Liver (tissue), 9 donors: ENCODE results near the gene TLE3. TPM values are rescaled to one million over a fixed set of nuclear protein-coding genes. Genes with fewer than 3 reads are reported as not detected.

Experiments
- DNase-seq: peaks from one replicate; pipeline ENCODE4 v3.0.0-alpha.2; 2017; ENCODE audit warnings: low spot score
- H3K27ac ChIP-seq, 2 donors: one replicate each; pipeline ENCODE4 v1.7.0; 2013; ENCODE audit warnings: inconsistent platforms in 2 of 2, low read length in 2 of 2, control low read depth in 1 of 2, low read depth in 1 of 2, mild to moderate bottlenecking in 1 of 2
- H3K27me3 ChIP-seq, 4 donors: one replicate each; pipeline versions ENCODE4 v1.6.1 to v1.7.0; 2013; ENCODE audit warnings: low read length in 3 of 4, inconsistent platforms in 1 of 4, mild to moderate bottlenecking in 1 of 4, moderate library complexity in 1 of 4; ENCODE audit not compliant: control insufficient read depth in 4 of 4, insufficient read depth in 4 of 4
- H3K36me3 ChIP-seq, 4 donors: one replicate each; pipeline versions ENCODE4 v1.6.1 to v1.7.0; 2013; ENCODE audit warnings: low read length in 3 of 4, mild to moderate bottlenecking in 3 of 4, low read depth in 1 of 4, moderate library complexity in 1 of 4; ENCODE audit not compliant: control insufficient read depth in 4 of 4, insufficient read depth in 3 of 4
- H3K4me1 ChIP-seq, 4 donors: one replicate each; pipeline versions ENCODE4 v1.6.1 to v1.7.0; 2013; ENCODE audit warnings: low read length in 3 of 4, mild to moderate bottlenecking in 3 of 4, moderate library complexity in 1 of 4; ENCODE audit not compliant: control insufficient read depth in 4 of 4, insufficient read depth in 4 of 4
- H3K4me3 ChIP-seq, 3 donors: one replicate each; pipeline versions ENCODE4 v1.6.1 to v1.7.0; 2013; ENCODE audit warnings: low read length in 3 of 3, control low read depth in 1 of 3, low read depth in 1 of 3, mild to moderate bottlenecking in 1 of 3
- H3K9ac ChIP-seq, 2 donors: one replicate each; pipeline ENCODE4 v1.7.0; 2013; ENCODE audit warnings: low read length in 2 of 2, mild to moderate bottlenecking in 2 of 2, moderate library complexity in 2 of 2, control low read depth in 1 of 2, low read depth in 1 of 2
- H3K9me3 ChIP-seq, 4 donors: one replicate each; pipeline versions ENCODE4 v1.6.1 to v1.7.0; 2013; ENCODE audit warnings: low read length in 3 of 4; ENCODE audit not compliant: control insufficient read depth in 4 of 4
- EGR1 ChIP-seq, 2 donors: IDR thresholded peaks; 2 replicates each; pipeline ENCODE4 v1.6.1; 2016 to 2018; ENCODE audit warnings: antibody characterized with exemption in 2 of 2, low read depth in 2 of 2
- FOXA1 ChIP-seq: IDR thresholded peaks from 2 replicates; pipeline ENCODE4 v1.6.1; 2016; ENCODE audit warnings: antibody characterized with exemption
- FOXA2 ChIP-seq: IDR thresholded peaks from 2 replicates; pipeline ENCODE4 v1.6.1; 2016; ENCODE audit warnings: antibody characterized with exemption
- GABPA ChIP-seq, 2 donors: IDR thresholded peaks in 1 of 2; conservative IDR thresholded peaks in 1 of 2; 2 replicates each; pipeline ENCODE4 v1.6.1; 2016; ENCODE audit warnings: antibody characterized with exemption in 2 of 2, mild to moderate bottlenecking in 1 of 2, moderate library complexity in 1 of 2
- HNF4A ChIP-seq, 2 donors: conservative IDR thresholded peaks; 2 replicates each; pipeline ENCODE4 v1.6.1; 2016; ENCODE audit warnings: antibody characterized with exemption in 2 of 2, mild to moderate bottlenecking in 2 of 2
- HNF4G ChIP-seq: IDR thresholded peaks from 2 replicates; pipeline ENCODE4 v1.6.1; 2016; ENCODE audit warnings: antibody characterized with exemption
- NR2F2 ChIP-seq: IDR thresholded peaks from 2 replicates; pipeline ENCODE4 v1.6.1; 2016; ENCODE audit warnings: antibody characterized with exemption
- RAD21 ChIP-seq, 2 donors: IDR thresholded peaks; 2 replicates each; pipeline ENCODE4 v1.6.1; 2016; ENCODE audit warnings: antibody characterized with exemption in 2 of 2, mild to moderate bottlenecking in 2 of 2
- RXRA ChIP-seq, 2 donors: IDR thresholded peaks; 2 replicates each; pipeline ENCODE4 v1.6.1; 2017 to 2018; ENCODE audit warnings: antibody characterized with exemption in 2 of 2, mild to moderate bottlenecking in 1 of 2
- SP1 ChIP-seq: IDR thresholded peaks from 2 replicates; pipeline ENCODE4 v1.6.1; 2018; ENCODE audit warnings: antibody characterized with exemption, mild to moderate bottlenecking
- TAF1 ChIP-seq: conservative IDR thresholded peaks from 2 replicates; pipeline ENCODE4 v1.6.1; 2016; ENCODE audit warnings: antibody characterized with exemption, mild to moderate bottlenecking
- YY1 ChIP-seq: IDR thresholded peaks from 2 replicates; pipeline ENCODE4 v1.6.1; 2016; ENCODE audit warnings: antibody characterized with exemption, mild to moderate bottlenecking
- WGBS: extraction: QIAGEN DNeasy Blood & Tissue Kit; methylation state at CpG from one replicate; pipeline ENCODE4 v1.1.7; 2013; 5-methylcytosine and 5-hydroxymethylcytosine counted together
- polyA plus RNA-seq, 2 donors: library from polyadenylated mRNA; stranded (reverse) in 1 of 2; unstranded in 1 of 2; fragments of 200-250 nt in 1 of 2; fragments of >200 nt in 1 of 2; fragmentation: Nextera tagmentation in 1 of 2; extraction: Ambion mirVana in 1 of 2; gene quantifications; one replicate each; pipeline versions ENCODE4 v1.2.1 to v1.2.3, GENCODE V29; 2013 to 2015
- total RNA-seq, 2 donors: library from RNA; depleted of rRNA; stranded (reverse); fragments of >200 nt; gene quantifications; one replicate each; pipeline ENCODE4 v1.2.3, GENCODE V29; 2014
- TF ChIP-seq, protein P1 (sequence below): IDR thresholded peaks from 2 replicates; pipeline ENCODE4 v1.6.1; 2016; ENCODE audit warnings: antibody characterized with exemption, mild to moderate bottlenecking
- TF ChIP-seq, protein P2 (sequence below): fragments of 150-350 bp; IDR thresholded peaks from 2 replicates; pipeline ENCODE4 v1.5.1; 2017; ENCODE audit warnings: improper control_type of control experiment, low read depth, low read length; ENCODE audit not compliant: missing input control
- TF ChIP-seq, protein P3 (sequence below): IDR thresholded peaks from 2 replicates; pipeline ENCODE4 v1.6.1; 2016; ENCODE audit warnings: antibody characterized with exemption
- TF ChIP-seq, protein P4 (sequence below): IDR thresholded peaks from 2 replicates; pipeline ENCODE4 v1.6.1; 2016; ENCODE audit warnings: antibody characterized with exemption
- TF ChIP-seq, protein P5 (sequence below): IDR thresholded peaks from 2 replicates; pipeline ENCODE4 v1.6.1; 2016; ENCODE audit warnings: antibody characterized with exemption
- donor health status: healthy.
- donor health status: healthy.
- donor health status: healthy.
- donor health status: healthy.
- donor health status: healthy.

Gene TLE3
- total and polyA plus RNA-seq, 4 donors = 1.2 to 13.7 (median 8.5) TPM

DNA sequence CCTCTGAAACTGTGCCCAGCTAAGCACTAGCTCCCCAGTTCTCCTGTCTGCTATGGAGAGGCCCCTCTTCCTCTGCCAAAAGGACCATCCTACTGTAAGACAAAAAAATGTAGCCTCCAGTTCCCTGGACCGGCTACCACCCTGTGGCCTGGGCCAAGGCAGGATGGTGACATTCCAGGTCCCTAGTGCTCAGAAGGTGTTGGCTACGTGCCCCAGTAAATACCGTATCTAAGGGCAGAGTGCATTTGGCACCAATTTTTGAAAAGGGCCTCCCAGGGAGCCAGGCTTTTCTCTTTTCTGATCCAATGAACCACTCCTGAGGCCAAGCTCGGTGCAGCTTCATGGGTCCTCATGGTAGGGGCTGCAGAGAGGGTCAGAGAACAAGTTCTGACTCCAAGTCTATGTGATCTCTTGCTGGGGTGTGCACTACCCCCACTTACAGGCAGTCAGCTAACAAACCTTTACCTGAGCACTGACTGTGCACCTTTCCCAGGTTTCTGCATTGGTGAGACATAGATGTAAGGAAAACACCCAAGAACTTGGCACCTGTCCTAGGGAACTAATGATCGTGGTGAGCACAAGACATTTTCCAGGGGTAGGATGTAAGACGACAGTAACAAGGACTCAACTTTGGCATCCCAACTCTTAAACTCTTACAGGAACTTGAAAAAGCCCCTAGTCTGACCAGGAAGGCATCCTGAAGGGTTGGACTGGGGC lies 32.6 kb downstream of the TLE3 start (continued):
- TF ChIP-seq, protein P1, sequence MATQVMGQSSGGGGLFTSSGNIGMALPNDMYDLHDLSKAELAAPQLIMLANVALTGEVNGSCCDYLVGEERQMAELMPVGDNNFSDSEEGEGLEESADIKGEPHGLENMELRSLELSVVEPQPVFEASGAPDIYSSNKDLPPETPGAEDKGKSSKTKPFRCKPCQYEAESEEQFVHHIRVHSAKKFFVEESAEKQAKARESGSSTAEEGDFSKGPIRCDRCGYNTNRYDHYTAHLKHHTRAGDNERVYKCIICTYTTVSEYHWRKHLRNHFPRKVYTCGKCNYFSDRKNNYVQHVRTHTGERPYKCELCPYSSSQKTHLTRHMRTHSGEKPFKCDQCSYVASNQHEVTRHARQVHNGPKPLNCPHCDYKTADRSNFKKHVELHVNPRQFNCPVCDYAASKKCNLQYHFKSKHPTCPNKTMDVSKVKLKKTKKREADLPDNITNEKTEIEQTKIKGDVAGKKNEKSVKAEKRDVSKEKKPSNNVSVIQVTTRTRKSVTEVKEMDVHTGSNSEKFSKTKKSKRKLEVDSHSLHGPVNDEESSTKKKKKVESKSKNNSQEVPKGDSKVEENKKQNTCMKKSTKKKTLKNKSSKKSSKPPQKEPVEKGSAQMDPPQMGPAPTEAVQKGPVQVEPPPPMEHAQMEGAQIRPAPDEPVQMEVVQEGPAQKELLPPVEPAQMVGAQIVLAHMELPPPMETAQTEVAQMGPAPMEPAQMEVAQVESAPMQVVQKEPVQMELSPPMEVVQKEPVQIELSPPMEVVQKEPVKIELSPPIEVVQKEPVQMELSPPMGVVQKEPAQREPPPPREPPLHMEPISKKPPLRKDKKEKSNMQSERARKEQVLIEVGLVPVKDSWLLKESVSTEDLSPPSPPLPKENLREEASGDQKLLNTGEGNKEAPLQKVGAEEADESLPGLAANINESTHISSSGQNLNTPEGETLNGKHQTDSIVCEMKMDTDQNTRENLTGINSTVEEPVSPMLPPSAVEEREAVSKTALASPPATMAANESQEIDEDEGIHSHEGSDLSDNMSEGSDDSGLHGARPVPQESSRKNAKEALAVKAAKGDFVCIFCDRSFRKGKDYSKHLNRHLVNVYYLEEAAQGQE = peak; percentile 41
- peak; percentile 78 to 89 for TF ChIP-seq RXRA (IDR thresholded peaks at IDR 0.05)

DNA sequence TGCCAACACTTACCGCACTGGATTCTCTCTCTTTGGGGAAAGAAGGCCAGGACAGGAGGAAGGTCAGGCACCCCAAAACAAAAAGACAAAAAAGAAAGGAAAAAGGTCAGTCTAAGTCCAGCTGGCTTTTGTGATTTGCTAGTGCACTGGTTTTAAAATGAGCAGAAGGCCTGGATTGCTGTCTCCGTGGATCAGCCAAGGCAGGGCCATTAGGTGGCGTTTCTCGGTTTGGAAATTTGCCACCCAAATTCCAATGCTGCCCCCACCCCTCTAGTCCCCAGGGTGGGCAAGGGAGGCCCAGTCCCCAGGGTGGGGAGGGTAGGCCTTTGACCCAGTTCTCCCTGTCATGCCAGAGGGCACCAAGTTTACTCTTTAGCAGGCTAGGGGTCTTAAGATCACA lies 33.3 kb downstream of the TLE3 start:
- no peak overlapping the region for H3K27ac ChIP-seq
- no peak overlapping the region for H3K4me3 ChIP-seq
- no peaks in the 10 kb centered on the region for H3K27me3 ChIP-seq
- TF ChIP-seq, protein P1 = no peak
- TF ChIP-seq FOXA2 (no peak), RXRA (IDR thresholded peaks at IDR 0.05) (no peak), HNF4G (no peak), HNF4A (conservative IDR thresholded peaks at IDR 0.05) (no peak)
- no peak overlapping the region for H3K9ac ChIP-seq
- no peak for DNase-seq
- 79% methylated on average over 4 of the region's 4 CpGs for WGBS
- H3K36me3 ChIP-seq = peaks cover 5 to 37% (median 16%) of the 10 kb centered on the region in 4 donors
- H3K4me1 ChIP-seq = peaks cover 2 to 27% (median 22%) of the 10 kb centered on the region in 4 donors
- no peaks in the 10 kb centered on the region for H3K9me3 ChIP-seq

DNA sequence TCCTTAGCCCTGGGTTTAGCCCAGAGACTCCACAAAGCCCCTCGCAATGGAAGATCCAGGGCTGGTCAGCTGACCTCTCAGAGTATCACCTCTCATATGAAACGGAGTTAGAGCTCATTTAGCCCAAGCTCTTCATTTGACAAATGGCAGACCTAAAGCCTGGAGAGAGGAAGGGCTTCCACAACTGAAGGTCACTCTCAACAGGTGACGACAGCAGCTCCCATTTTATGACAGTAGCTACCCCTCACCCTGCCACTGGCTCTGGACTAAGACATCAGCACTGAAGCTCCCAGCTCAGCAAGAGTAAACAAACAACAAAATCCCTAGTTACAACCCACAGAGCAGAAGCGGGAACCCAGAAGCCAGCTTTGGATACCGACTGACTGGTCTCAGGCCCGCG lies 33.7 kb downstream of the TLE3 start:
- no peaks in the 10 kb centered on the region for H3K9me3 ChIP-seq
- H3K9ac ChIP-seq = no peak overlapping the region
- no peaks in the 10 kb centered on the region for H3K27me3 ChIP-seq
- H3K4me1 ChIP-seq = peaks cover 2 to 22% (median 18%) of the 10 kb centered on the region in 4 donors
- no peak overlapping the region for H3K4me3 ChIP-seq
- no peak overlapping the region for H3K27ac ChIP-seq
- no peak for DNase-seq
- 88% methylated on average over 7 of the region's 7 CpGs for WGBS
- peaks cover 6 to 40% (median 18%) of the 10 kb centered on the region in 4 donors for H3K36me3 ChIP-seq
- TF ChIP-seq TAF1 = no peak
- no peak for TF ChIP-seq FOXA2
- TF ChIP-seq YY1 = no peak
- TF ChIP-seq, protein P2, sequence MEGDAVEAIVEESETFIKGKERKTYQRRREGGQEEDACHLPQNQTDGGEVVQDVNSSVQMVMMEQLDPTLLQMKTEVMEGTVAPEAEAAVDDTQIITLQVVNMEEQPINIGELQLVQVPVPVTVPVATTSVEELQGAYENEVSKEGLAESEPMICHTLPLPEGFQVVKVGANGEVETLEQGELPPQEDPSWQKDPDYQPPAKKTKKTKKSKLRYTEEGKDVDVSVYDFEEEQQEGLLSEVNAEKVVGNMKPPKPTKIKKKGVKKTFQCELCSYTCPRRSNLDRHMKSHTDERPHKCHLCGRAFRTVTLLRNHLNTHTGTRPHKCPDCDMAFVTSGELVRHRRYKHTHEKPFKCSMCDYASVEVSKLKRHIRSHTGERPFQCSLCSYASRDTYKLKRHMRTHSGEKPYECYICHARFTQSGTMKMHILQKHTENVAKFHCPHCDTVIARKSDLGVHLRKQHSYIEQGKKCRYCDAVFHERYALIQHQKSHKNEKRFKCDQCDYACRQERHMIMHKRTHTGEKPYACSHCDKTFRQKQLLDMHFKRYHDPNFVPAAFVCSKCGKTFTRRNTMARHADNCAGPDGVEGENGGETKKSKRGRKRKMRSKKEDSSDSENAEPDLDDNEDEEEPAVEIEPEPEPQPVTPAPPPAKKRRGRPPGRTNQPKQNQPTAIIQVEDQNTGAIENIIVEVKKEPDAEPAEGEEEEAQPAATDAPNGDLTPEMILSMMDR = no peak
- no peak for TF ChIP-seq FOXA1
- no peak for TF ChIP-seq NR2F2
- TF ChIP-seq GABPA (IDR thresholded peaks at IDR 0.05 in 1 of 2, conservative IDR thresholded peaks at IDR 0.05 in 1 of 2) = no peak
- TF ChIP-seq, protein P3, sequence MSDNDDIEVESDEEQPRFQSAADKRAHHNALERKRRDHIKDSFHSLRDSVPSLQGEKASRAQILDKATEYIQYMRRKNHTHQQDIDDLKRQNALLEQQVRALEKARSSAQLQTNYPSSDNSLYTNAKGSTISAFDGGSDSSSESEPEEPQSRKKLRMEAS = no peak
- no peak for TF ChIP-seq RXRA (IDR thresholded peaks at IDR 0.05)
- no peak for TF ChIP-seq HNF4G
- no peak for TF ChIP-seq EGR1 (IDR thresholded peaks at IDR 0.05; ENCODE audit: low read depth in 2 of 2)
- TF ChIP-seq SP1 = no peak
- TF ChIP-seq, protein P4, sequence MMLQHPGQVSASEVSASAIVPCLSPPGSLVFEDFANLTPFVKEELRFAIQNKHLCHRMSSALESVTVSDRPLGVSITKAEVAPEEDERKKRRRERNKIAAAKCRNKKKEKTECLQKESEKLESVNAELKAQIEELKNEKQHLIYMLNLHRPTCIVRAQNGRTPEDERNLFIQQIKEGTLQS = no peak
- TF ChIP-seq RAD21 (IDR thresholded peaks at IDR 0.05) = no peak
- TF ChIP-seq, protein P5, sequence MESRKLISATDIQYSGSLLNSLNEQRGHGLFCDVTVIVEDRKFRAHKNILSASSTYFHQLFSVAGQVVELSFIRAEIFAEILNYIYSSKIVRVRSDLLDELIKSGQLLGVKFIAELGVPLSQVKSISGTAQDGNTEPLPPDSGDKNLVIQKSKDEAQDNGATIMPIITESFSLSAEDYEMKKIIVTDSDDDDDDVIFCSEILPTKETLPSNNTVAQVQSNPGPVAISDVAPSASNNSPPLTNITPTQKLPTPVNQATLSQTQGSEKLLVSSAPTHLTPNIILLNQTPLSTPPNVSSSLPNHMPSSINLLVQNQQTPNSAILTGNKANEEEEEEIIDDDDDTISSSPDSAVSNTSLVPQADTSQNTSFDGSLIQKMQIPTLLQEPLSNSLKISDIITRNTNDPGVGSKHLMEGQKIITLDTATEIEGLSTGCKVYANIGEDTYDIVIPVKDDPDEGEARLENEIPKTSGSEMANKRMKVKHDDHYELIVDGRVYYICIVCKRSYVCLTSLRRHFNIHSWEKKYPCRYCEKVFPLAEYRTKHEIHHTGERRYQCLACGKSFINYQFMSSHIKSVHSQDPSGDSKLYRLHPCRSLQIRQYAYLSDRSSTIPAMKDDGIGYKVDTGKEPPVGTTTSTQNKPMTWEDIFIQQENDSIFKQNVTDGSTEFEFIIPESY = no peak
